T-helper 22 cell (primary cell): Measurements from ENCODE around the gene BCAP31.
"Not testable (repeated sequence)": the region's sequence is repeated elsewhere in the genome, so short reads cannot be mapped to it uniquely, and the experiment has no call there.

Source experiments
- DNase-seq: peaks from one replicate; pipeline ENCODE4 v3.0.0-alpha.2; 2020; ENCODE audit warnings: low read depth

Gene BCAP31

GRCh38 chrX:153762626-153763173, 38.5 kb upstream of the BCAP31 start:
- no peak for DNase-seq

GRCh38 chrX:153761863-153762262, 37.7 kb upstream of the BCAP31 start:
- DNase-seq, result no peak

GRCh38 chrX:153755136-153755535, 30.9 kb upstream of the BCAP31 start:
- no peak for DNase-seq

DNA sequence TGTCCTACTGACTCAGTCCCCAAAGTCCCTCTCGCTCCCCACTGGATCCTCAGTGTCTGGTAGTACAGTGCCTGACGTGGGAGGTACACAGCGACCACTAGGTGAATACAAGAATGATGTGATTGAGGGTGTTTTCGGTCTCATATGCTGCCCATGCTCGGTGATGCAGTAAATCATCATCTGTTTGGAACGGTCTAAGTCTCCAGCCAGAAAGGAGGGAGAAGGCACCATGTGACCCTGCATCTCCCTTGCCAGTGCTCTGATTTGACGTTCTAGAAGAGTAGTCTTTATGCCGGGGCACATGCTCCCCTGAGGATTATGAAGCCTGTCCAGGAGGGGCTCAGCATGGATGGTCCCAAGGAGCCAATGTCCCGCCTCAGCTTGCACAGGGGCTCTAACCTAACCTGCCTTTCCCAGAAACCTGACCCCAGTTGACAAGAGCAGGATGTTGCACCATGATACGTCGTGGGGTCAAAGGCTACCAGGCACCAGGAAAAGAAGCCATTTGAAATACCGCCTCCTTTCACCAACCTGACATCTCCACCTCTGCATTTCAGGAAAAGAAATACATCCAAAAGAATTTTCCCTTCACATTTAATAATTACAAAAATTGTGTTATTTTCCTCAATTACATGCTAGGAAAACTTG, 26.1 kb upstream of the BCAP31 start:
- DNase-seq, result no peak

DNA sequence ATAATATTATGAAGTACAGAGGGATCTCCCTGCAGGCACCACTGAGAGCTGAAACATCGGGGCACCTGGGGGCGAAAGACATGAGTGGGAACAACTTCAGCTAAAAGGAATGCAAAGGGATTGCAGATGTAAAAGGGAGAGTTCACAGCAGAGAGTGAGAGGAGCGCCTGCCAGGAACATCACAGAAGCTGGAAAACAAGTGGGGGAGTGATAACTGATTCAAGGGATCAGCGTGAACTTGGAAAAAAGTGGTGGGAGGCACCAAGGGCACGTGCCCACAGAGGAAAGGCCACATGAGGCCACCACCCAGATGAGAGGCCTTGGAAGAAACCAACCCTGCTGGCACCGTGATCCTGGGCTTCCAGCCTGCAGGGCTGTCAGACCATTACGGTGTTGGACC, 24.8 kb upstream of the BCAP31 start:
- DNase-seq, result not testable (repeated sequence)

DNA sequence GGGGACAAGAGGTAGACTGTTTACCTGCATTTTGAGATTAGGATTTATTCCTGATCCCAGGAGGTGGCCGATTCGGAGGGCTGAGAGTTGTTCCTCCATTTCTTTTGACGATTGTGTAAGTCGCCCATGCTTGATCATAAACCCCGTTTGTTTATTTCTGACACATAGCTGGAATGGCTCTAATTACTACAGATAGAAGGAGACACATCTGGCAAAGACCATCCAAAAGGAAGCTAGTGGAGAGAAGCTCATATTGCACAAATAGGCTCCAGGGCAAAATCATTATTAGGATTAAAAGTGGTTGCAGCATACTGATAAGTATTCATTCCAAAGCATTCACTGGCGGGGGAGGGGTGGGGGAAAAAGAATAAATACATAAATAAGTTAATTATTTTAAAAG, 22.8 kb upstream of the BCAP31 start:
- DNase-seq, result not testable (repeated sequence)

DNA sequence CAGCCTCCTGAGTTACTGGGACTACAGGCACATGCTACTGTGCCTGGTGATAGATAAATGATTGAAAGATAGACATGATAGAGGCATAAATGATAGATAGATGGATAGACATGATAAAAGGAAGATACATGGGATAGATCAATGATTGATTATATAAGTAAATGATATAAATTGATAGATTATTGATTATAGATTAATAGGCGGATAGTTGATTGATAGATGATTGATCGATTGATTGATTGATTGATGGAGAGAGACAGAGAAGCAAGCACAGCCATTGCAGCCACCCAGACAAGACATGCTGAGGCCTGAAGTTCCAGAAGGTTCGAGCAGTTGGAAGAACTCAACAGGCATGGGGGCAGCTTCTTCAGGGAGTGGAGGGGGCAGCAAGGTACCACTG, 22.2 kb upstream of the BCAP31 start:
- no peak for DNase-seq

DNA sequence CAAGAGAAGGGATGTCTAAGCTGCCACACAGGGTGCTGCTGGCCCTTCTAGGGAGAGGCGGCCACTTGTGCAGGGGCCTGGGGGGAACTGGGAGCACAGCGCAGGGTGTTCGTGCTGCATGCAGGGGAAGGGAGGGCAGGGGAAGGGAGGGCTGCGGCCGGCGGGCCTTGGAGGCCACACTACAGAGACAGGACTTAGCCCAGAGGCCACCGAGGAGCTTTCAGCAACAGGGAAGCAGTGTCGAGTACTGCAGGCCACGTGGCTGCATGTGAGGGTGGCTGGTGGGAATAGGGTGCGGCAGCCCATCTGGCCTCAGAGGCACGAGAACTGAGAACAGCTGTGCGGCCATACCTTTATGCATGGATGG, 20.9 kb upstream of the BCAP31 start:
- not testable (repeated sequence) for DNase-seq

DNA sequence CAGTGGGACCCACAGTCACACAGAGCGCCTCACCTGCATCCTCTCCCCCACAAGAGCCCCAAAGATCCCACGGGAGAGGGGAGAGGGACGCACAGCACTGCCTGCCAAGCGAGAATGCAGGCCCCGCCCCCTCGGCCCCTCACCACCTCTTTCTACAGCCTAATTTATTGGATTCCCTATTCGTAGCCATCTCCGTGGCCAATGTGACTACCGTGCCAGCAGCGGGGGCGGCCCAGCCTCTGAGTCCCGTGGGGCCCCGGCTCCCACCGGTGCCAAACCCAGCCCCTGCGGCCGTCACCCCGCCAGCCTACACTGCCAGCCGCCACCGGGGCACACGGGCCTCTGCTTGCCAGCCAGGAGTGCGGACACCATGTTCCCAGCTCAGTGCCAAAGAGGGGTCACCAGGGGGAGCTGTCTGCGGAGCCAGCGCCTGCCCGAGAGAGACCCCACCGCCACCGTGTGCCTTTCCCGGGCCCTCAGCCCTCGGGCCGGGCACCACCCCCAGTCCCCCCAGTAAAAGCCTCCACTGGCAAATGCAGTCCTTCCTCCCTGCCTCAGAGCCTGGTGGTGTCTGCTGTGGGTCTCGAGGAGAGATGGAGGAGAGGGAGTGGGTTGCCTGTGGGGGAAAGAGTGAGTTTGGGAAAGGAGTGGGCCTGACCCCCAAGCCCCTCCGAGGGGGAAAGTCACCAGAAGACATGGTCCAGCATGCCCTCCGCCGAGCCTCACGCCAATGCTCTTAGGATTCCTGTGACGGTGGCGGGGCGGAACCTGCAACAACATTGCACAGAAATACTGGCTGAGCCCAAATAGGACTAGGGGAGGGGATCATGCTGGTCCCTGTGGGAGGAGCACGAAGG, 20.3 kb upstream of the BCAP31 start:
- DNase-seq, result no peak

- DNase-seq, result not testable (repeated sequence)
Observed at GRCh38 chrX:153743468-153744209, 19.5 kb upstream of the BCAP31 start.

- not testable (repeated sequence) for DNase-seq
Observed at GRCh38 chrX:153742796-153743467, 18.7 kb upstream of the BCAP31 start.

- not testable (repeated sequence) for DNase-seq
Observed at GRCh38 chrX:153742111-153742510, 17.9 kb upstream of the BCAP31 start.

GRCh38 chrX:153741446-153741845, 17.3 kb upstream of the BCAP31 start:
- no peak for DNase-seq

- no peak for DNase-seq
Observed at GRCh38 chrX:153740631-153741222, 16.5 kb upstream of the BCAP31 start.

DNA sequence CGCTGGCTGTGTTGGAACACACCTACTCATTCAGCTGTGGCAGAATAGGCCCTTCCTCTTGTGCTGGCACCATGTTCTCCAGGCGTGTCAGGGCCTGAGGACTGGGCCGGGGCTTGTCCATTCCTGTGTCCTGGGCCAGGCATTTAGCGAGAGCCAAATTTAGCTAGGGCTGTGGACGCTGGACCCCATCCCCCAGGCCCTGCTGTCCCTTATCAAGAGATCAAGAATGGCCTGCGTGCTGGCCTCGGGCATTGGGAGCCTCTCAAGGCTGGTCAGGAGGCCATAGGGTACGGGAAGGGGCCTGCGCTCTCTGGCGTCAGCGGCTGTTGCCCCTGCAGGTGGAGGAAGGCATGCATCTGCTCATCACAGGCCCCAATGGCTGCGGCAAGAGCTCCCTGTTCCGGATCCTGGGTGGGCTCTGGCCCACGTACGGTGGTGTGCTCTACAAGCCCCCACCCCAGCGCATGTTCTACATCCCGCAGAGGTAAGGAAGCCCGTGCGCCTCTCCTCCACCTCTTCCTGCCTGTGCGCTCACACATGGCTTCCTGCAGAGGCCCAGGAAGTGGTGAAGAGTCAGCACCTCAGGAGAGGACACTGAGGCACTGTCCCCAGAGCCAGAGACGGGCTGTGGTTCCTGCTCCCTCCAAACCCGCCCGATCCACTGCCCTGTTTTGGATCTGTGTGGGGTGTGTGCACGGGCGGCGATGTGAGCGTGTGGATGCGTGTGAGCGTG, 15.7 kb upstream of the BCAP31 start:
- DNase-seq, result no peak

- DNase-seq, result no peak
Observed at GRCh38 chrX:153738056-153738605, 13.9 kb upstream of the BCAP31 start.

DNA sequence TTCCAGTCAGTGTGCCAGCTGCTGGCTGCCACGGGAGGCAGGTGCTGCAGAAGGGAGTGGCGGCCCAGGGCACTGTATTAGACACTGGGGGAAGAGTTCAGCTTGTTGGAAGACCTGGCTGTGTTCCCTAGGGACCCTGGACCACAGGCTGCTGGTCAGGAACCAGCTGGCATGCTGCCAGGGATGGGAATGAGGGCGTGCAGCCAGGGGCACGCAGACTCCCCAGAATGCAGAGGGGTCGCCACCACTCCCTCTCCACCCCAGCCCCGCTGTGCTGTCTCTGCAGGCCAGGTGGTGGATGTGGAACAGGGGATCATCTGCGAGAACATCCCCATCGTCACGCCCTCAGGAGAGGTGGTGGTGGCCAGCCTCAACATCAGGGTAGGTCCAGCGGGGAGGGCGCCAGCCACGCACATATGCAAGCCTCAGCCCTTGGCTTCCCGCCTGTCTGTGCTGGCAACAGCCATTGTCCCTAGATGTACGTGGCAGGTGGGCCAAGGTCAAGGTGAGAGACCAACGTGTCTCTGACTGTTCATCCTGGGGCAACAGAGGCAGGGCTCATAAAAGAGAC, 12.8 kb upstream of the BCAP31 start:
- no peak for DNase-seq

DNA sequence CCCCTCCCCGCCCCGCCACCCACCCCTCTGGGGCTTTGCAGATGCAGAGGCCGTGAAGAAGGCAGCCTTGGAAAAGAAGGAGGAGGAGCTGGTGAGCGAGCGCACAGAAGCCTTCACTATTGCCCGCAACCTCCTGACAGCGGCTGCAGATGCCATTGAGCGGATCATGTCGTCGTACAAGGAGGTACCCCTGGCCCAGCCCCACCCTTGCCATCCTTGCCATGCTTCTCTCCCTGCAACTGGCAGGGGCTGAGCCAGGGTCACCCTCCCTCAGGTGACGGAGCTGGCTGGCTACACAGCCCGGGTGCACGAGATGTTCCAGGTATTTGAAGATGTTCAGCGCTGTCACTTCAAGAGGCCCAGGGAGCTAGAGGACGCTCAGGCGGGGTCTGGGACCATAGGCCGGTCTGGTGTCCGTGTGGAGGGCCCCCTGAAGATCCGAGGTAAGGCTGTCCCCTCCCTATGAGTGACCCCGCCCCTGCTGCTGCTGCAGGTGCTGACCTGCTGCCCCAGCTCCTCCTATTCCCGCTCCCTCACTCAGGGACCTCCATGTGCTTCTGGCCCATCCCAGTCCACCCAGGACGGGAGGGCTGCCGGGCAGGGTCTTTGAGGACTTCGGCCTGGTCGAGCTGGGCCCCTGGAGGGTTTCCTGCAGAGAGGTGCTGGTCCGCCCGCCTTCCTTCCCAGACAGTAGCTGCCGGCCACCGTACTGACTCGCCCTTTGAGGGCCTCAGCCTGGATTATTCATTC, 12.1 kb upstream of the BCAP31 start:
- DNase-seq, result no peak

- DNase-seq, result no peak
Observed at GRCh38 chrX:153735274-153735673, 11.1 kb upstream of the BCAP31 start.
